ENCODE data around the gene RBM14. TPM values are rescaled to one million over a fixed set of nuclear protein-coding genes. Genes with fewer than 3 reads are reported as not detected.
"Not testable (repeated sequence)": the region's sequence is repeated elsewhere in the genome, so short reads cannot be mapped to it uniquely, and the experiment has no call there.

RBM14 gene
- total and polyA plus RNA-seq, 2 donors (not counting 1 experiment from before 2014, with no cell fraction given): 52.4 to 244 TPM

DNA sequence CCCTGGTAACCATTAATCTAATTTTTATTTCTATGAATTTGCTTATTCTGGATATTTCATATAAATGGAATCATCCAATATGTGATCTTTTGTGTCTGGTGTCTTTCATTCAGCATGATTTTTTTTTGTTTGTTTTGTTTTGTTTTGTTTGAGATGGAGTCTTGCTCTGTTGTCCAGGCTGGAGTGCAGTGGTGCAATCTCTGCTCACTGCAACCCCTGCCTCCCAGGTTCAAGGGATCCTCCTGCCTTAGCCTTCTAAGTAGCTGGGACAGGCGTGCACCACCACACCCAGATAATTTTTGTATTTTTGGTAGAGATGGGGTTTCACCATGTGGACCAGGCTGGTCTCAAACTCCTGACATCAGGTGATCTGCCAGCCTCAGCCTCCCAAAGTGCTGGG, 31.0 kb upstream of the RBM14 start:
- H3K9me3 Mint-ChIP-seq (ENCODE audit: insufficient read depth); H3K27ac ChIP-seq (ENCODE audit: low read length in 2 of 2); H3K9ac ChIP-seq (ENCODE audit: low read length); H3K4me2 ChIP-seq (replicated peaks; ENCODE audit: low read depth, low read length, poor library complexity, severe bottlenecking); H3K4me1 Mint-ChIP-seq; H3K4me3 ChIP-seq (ENCODE audit: control extremely low read depth in 1 of 5, extremely low read depth in 1 of 5, insufficient read depth in 1 of 5, low read depth in 2 of 5, low read length in 4 of 5); H3K79me2 ChIP-seq (ENCODE audit: control insufficient read depth, insufficient read depth, low read length); H2AFZ ChIP-seq (ENCODE audit: insufficient read depth, low read depth, low read length, poor library complexity, severe bottlenecking); DNase-seq; H4K20me1 ChIP-seq (ENCODE audit: control insufficient read depth, insufficient read depth, low read length, poor library complexity, severe bottlenecking); H3K27me3 Mint-ChIP-seq; H3K27me3 ChIP-seq (replicated peaks in 1 of 4; ENCODE audit: control extremely low read depth in 1 of 4, control insufficient read depth in 3 of 4, insufficient read depth in 4 of 4, low read length in 3 of 4); ATAC-seq (ENCODE audit: low read depth); H3K36me3 ChIP-seq (replicated peaks in 1 of 2; ENCODE audit: control extremely low read depth in 1 of 2, control insufficient read depth in 1 of 2, extremely low read depth in 1 of 2, insufficient read depth in 2 of 2, low read length in 1 of 2); H3K4me1 ChIP-seq (ENCODE audit: control insufficient read depth in 2 of 2, insufficient read depth in 2 of 2, low read length in 2 of 2); H3K4me3 Mint-ChIP-seq; H3K27ac Mint-ChIP-seq; intact Hi-C loops (cut with micrococcal nuclease): not testable (repeated sequence)
- peaks cover 3 to 14% (median 5%) of the 10 kb centered on the region in 3 donors for H3K9me3 ChIP-seq (ENCODE audit: control extremely low read depth in 1 of 3, control insufficient read depth in 2 of 3, insufficient read depth in 1 of 3, low read length in 2 of 3)
- CTCF ChIA-PET: interaction anchor here (0.8 to 12.2 kb wide), 2 partner anchors 94 to 146 kb away, joined by 3 to 301 read pairs; partner anchors contain the start of gene RBM4B
- WGBS (ENCODE audit: insufficient coverage): no CpG with 5 or more reads among the region's 1 CpG
- POLR2A ChIA-PET: interaction anchor here (1.0 kb wide), 1 partner anchor 31 kb away, joined by 4 read pairs; the partner anchor contains the start of gene RBM14

- ATAC-seq (ENCODE audit: low read depth) (no peak), DNase-seq (no peak)
- H3K36me3 ChIP-seq (replicated peaks in 1 of 2; ENCODE audit: control extremely low read depth in 1 of 2, control insufficient read depth in 1 of 2, extremely low read depth in 1 of 2, insufficient read depth in 2 of 2, low read length in 1 of 2): no peaks in the 10 kb centered on the region
- H3K27ac ChIP-seq (ENCODE audit: low read length in 2 of 2): no peak overlapping the region
- H3K4me2 ChIP-seq (replicated peaks; ENCODE audit: low read depth, low read length, poor library complexity, severe bottlenecking): no peak overlapping the region
- peaks cover 0 to 4% (median 0%) of the 10 kb centered on the region in 4 experiments for H3K27me3 ChIP-seq (replicated peaks in 1 of 4; ENCODE audit: control extremely low read depth in 1 of 4, control insufficient read depth in 3 of 4, insufficient read depth in 4 of 4, low read length in 3 of 4)
- H2AFZ ChIP-seq (ENCODE audit: insufficient read depth, low read depth, low read length, poor library complexity, severe bottlenecking): no peak overlapping the region
- POLR2A ChIA-PET: interaction anchor here (0.6 kb wide), 2 partner anchors 9 to 59 kb away, joined by 4 to 5 read pairs; no protein-coding TSS in a partner anchor
- no peak overlapping the region for H3K4me3 Mint-ChIP-seq
- no peaks in the 10 kb centered on the region for H3K79me2 ChIP-seq (ENCODE audit: control insufficient read depth, insufficient read depth, low read length)
- no peak overlapping the region for H3K27ac Mint-ChIP-seq
- intact Hi-C loops (cut with micrococcal nuclease): no loop called here
- H4K20me1 ChIP-seq (ENCODE audit: control insufficient read depth, insufficient read depth, low read length, poor library complexity, severe bottlenecking): no peaks in the 10 kb centered on the region
- H3K9ac ChIP-seq (ENCODE audit: low read length): no peak overlapping the region
- TF ChIP-seq EZH2 (IDR thresholded peaks at IDR 0.05; ENCODE audit: borderline replicate concordance, insufficient read depth, low read depth, low read length, poor library complexity, severe bottlenecking) (no peak), CTCF (IDR thresholded peaks at IDR 0.05) (no peak)
- peaks cover 3% of the 10 kb centered on the region for H3K9me3 Mint-ChIP-seq (ENCODE audit: insufficient read depth)
- H3K4me3 ChIP-seq (ENCODE audit: control extremely low read depth in 1 of 5, extremely low read depth in 1 of 5, insufficient read depth in 1 of 5, low read depth in 2 of 5, low read length in 4 of 5): no peak overlapping the region
- peaks cover 3 to 14% (median 5%) of the 10 kb centered on the region in 3 donors for H3K9me3 ChIP-seq (ENCODE audit: control extremely low read depth in 1 of 3, control insufficient read depth in 2 of 3, insufficient read depth in 1 of 3, low read length in 2 of 3)
- no peaks in the 10 kb centered on the region for H3K27me3 Mint-ChIP-seq
- CTCF ChIA-PET: interaction anchor here (0.6 to 12.2 kb wide), 2 partner anchors 52 to 94 kb away, joined by 3 to 301 read pairs; partner anchors contain the start of genes RBM4 and RBM4B
- no peaks in the 10 kb centered on the region for H3K4me1 Mint-ChIP-seq
- no peaks in the 10 kb centered on the region for H3K4me1 ChIP-seq (ENCODE audit: control insufficient read depth in 2 of 2, insufficient read depth in 2 of 2, low read length in 2 of 2)
- WGBS (ENCODE audit: insufficient coverage): 58% methylated on average over 2 of the region's 2 CpGs
Observed at GRCh38 chr11:66586136-66586535, 30.3 kb upstream of the RBM14 start.

DNA sequence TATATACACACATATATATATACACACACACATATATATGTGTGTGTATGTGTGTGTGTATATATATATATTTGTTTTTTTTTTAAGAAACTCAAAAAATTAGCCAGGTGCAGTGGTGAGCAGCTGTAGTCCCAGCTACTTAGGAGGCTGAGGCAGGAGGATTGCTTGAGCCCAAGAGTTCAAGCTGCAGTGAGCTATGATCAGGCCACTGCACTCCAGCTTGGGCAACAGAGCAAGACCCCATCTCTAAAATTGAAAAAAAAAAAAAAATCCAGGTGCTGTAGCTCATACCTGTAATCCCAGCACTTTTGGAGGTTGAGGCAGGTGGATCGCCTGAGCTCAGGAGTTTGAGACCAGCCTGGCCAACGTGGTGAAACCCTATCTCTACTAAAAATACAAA, 27.1 kb upstream of the RBM14 start:
- H3K9me3 Mint-ChIP-seq (ENCODE audit: insufficient read depth); H3K9me3 ChIP-seq (ENCODE audit: control extremely low read depth in 1 of 3, control insufficient read depth in 2 of 3, insufficient read depth in 1 of 3, low read length in 2 of 3); H3K27me3 ChIP-seq (replicated peaks in 1 of 4; ENCODE audit: control extremely low read depth in 1 of 4, control insufficient read depth in 3 of 4, insufficient read depth in 4 of 4, low read length in 3 of 4); H3K4me3 Mint-ChIP-seq; H3K27ac Mint-ChIP-seq; POLR2A ChIA-PET; H3K36me3 ChIP-seq (replicated peaks in 1 of 2; ENCODE audit: control extremely low read depth in 1 of 2, control insufficient read depth in 1 of 2, extremely low read depth in 1 of 2, insufficient read depth in 2 of 2, low read length in 1 of 2); DNase-seq; H4K20me1 ChIP-seq (ENCODE audit: control insufficient read depth, insufficient read depth, low read length, poor library complexity, severe bottlenecking); H3K27me3 Mint-ChIP-seq; H3K4me2 ChIP-seq (replicated peaks; ENCODE audit: low read depth, low read length, poor library complexity, severe bottlenecking); H3K4me3 ChIP-seq (ENCODE audit: control extremely low read depth in 1 of 5, extremely low read depth in 1 of 5, insufficient read depth in 1 of 5, low read depth in 2 of 5, low read length in 4 of 5); intact Hi-C loops (cut with micrococcal nuclease); ATAC-seq (ENCODE audit: low read depth); H3K27ac ChIP-seq (ENCODE audit: low read length in 2 of 2); H2AFZ ChIP-seq (ENCODE audit: insufficient read depth, low read depth, low read length, poor library complexity, severe bottlenecking); H3K9ac ChIP-seq (ENCODE audit: low read length): not testable (repeated sequence)
- CTCF ChIA-PET: interaction anchor here (1.1 to 3.3 kb wide), 3 partner anchors 10 to 89 kb away, joined by 3 to 11 read pairs (median 10); partner anchors contain the start of gene RBM4B
- Histone ChIP-seq H3K4me1 (ENCODE audit: control insufficient read depth in 2 of 2, insufficient read depth in 2 of 2, low read length in 2 of 2) (peaks cover 14 to 18% of the 10 kb centered on the region in 2 donors), H3K79me2 (ENCODE audit: control insufficient read depth, insufficient read depth, low read length) (peaks cover 28% of the 10 kb centered on the region)
- WGBS (ENCODE audit: insufficient coverage): 70% methylated on average over 2 of the region's 2 CpGs
- peaks cover 19% of the 10 kb centered on the region for H3K4me1 Mint-ChIP-seq

Measured in B cell (primary cell).